KOPT-K1 (cell line): ENCODE measurements around the gene SMIM20.

Experiments used
- H3K27ac ChIP-seq: fragments of 200-600 bp; sonication (generic); 2 replicates; pipeline ENCODE4 v1.5.1; 2016; ENCODE audit warnings: antibody characterized with exemption, mild to moderate bottlenecking, low read depth, low read length; ENCODE audit not compliant: poor library complexity, severe bottlenecking
- H3K36me3 ChIP-seq: fragments of 200-600 bp; sonication (generic); 2 replicates; pipeline ENCODE4 v1.5.1; 2017; ENCODE audit warnings: antibody characterized with exemption, mild to moderate bottlenecking, low read length, moderate library complexity; ENCODE audit not compliant: insufficient read depth
- H3K9me3 ChIP-seq: fragments of 200-600 bp; sonication (generic); 2 replicates; pipeline ENCODE4 v1.5.1; 2017; ENCODE audit warnings: antibody characterized with exemption, low read length, mild to moderate bottlenecking; ENCODE audit not compliant: insufficient read depth, poor library complexity, severe bottlenecking

The SMIM20 gene

DNA sequence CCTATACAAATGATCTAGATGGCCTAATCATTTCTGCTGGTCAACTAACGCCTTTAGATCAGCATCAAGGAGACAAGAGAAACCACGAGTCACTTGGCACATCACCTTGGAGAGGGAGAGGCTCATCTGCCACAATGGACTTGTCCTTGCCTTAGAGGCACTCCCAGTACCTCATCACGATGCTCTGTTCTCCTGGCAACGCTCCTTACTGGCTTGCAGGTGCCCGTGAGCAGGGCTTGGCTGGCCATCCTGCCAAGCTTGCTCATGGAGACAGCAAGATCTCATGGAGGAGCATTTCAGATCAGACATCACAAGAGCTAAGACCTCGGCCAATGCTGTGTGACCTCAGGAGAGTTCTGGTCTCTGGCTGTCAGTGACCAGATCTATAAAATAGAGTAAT is 2.7 kb upstream of the SMIM20 start:
- Histone ChIP-seq H3K36me3 (no peaks in the 10 kb centered on the region), H3K27ac (no peak overlapping the region), H3K9me3 (peaks cover 8% of the 10 kb centered on the region)

DNA sequence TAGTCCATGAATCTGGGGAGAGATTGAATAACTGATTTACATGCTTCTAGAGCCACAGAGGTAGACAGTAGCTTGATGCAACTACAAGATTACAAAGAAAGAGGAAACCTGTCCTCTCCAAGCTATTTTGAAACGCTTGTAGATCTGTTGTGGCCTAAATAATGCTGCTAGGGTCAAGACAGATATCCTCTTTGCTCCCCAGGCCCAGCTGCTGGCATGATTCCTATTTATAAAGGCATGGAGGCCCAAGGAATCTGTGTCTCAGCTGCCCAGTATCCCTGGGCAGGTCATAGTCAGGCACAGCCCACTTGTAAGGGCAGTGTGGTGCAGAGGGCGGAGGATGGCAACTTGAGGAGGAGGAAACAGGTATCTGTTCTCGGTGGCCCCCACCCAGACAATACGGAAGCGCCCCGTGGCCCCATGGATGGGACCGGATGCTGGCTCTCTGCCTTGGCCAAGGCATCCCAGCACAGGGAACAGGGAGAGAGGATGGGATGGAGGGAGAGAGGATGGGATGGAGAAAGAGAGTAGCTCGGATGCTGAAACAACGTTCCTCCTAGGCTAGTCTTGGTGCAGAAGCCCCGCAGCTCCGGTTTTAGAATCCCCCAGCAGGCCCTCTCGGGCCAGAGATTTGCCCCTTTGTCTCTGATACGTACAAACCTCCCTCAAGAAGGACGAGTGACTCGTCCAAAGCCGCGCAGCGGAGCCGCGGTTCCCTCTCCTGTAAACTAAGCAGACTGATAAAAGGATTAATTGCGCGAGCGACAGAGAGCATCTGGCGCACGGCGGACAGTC is 767 bp upstream of the SMIM20 start:
- peaks cover 8% of the 10 kb centered on the region for H3K9me3 ChIP-seq
- no peak overlapping the region for H3K27ac ChIP-seq
- no peaks in the 10 kb centered on the region for H3K36me3 ChIP-seq

DNA sequence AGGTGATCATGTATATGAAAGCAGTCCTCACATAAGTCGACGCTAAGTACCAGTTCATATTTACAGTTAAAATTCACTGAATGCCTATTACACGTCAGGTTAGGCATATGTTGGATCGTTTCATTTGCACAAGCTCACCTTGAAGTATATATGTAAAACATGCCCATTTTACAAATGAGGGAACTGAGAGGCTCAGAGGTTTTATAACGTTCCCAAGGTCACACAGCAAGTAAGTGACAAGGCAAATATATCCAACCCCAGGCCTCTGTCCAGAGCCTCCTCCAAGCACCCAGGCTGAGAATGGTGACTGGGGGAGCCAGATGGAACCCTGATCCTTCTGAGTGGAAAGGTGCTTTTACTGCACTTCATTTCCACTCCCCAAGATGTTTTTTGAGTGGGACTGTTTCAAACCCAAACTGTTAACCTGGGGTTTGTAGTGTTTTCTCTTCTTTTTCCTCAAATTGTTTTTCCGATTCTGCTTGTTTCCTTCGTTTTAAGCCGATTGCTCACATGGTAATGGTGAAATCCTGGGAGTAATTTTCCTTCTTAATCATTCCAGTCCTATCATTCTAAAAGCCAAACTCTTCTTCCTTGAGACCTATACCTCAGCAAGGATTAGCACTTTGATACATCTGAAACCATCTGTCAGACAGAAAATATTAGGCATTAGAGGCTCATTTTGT is 791 bp downstream of the SMIM20 start:
- no peaks in the 10 kb centered on the region for H3K36me3 ChIP-seq
- no peaks in the 10 kb centered on the region for H3K9me3 ChIP-seq
- peak overlapping the region; percentile 62 for H3K27ac ChIP-seq

- Histone ChIP-seq H3K9me3 (no peaks in the 10 kb centered on the region), H3K36me3 (no peaks in the 10 kb centered on the region), H3K27ac (no peak overlapping the region)
Observed at GRCh38 chr4:25915353-25915705, 1.3 kb downstream of the SMIM20 start.

GRCh38 chr4:25916870-25917269 is 2.9 kb downstream of the SMIM20 start:
- Histone ChIP-seq H3K9me3 (no peaks in the 10 kb centered on the region), H3K36me3 (peaks cover 7% of the 10 kb centered on the region; the same call in 1 of the 2 replicates), H3K27ac (no peak overlapping the region)

GRCh38 chr4:25919676-25920075 is 5.7 kb downstream of the SMIM20 start:
- H3K27ac ChIP-seq = no peak overlapping the region

GRCh38 chr4:25921922-25922321 is 7.9 kb downstream of the SMIM20 start:
- Histone ChIP-seq H3K27ac (no peak overlapping the region), H3K36me3 (peaks cover 7% of the 10 kb centered on the region; the same call in 1 of the 2 replicates), H3K9me3 (no peaks in the 10 kb centered on the region)

More at GRCh38 chr4:25919676-25920075, 5.7 kb downstream of the SMIM20 start:
- Histone ChIP-seq H3K36me3 (peaks cover 7% of the 10 kb centered on the region; the same call in 1 of the 2 replicates), H3K9me3 (no peaks in the 10 kb centered on the region)

DNA sequence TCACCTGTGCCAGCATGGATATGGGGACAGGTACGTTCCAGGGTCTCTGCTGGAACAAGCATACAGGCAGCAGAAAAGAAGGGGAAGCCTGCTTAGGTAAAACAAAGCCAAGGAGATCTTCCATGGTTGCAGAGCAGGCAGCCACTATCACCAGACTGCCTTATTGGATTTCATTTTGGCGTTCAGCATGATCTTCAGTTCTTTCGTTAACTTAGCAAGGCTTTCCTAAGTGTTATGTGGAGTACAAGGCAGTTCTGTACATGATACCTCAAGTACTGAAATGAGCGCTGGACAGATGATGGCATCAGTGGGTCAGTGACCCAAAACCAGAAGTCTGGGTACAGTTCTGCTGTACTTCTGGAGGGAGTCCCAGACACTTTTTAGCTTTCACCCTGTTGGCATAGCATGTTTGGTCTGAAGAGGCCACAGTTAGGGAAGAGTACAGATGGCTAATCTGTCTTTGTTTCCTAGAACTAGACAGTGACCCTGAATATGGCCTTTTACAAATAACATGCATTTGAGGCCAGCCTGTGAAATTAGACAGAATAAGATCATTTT is 8.9 kb downstream of the SMIM20 start:
- no peaks in the 10 kb centered on the region for H3K9me3 ChIP-seq
- no peak overlapping the region for H3K27ac ChIP-seq
- peaks cover 7% of the 10 kb centered on the region; the same call in 1 of the 2 replicates for H3K36me3 ChIP-seq

GRCh38 chr4:25923745-25924144 is 9.7 kb downstream of the SMIM20 start:
- H3K36me3 ChIP-seq = peaks cover 7% of the 10 kb centered on the region; the same call in 1 of the 2 replicates
- H3K27ac ChIP-seq = no peak overlapping the region
- H3K9me3 ChIP-seq = no peaks in the 10 kb centered on the region

- Histone ChIP-seq H3K36me3 (peaks cover 6% of the 10 kb centered on the region; the same call in 1 of the 2 replicates), H3K27ac (no peak overlapping the region), H3K9me3 (no peaks in the 10 kb centered on the region)
Observed at GRCh38 chr4:25925486-25926201, 11.6 kb downstream of the SMIM20 start.

- Histone ChIP-seq H3K27ac (no peak overlapping the region), H3K36me3 (no peaks in the 10 kb centered on the region), H3K9me3 (no peaks in the 10 kb centered on the region)
Observed at GRCh38 chr4:25926462-25926861, 12.4 kb downstream of the SMIM20 start.

GRCh38 chr4:25927361-25928195 is 13.6 kb downstream of the SMIM20 start:
- H3K9me3 ChIP-seq = no peaks in the 10 kb centered on the region
- no peak overlapping the region for H3K27ac ChIP-seq
- H3K36me3 ChIP-seq = no peaks in the 10 kb centered on the region

DNA sequence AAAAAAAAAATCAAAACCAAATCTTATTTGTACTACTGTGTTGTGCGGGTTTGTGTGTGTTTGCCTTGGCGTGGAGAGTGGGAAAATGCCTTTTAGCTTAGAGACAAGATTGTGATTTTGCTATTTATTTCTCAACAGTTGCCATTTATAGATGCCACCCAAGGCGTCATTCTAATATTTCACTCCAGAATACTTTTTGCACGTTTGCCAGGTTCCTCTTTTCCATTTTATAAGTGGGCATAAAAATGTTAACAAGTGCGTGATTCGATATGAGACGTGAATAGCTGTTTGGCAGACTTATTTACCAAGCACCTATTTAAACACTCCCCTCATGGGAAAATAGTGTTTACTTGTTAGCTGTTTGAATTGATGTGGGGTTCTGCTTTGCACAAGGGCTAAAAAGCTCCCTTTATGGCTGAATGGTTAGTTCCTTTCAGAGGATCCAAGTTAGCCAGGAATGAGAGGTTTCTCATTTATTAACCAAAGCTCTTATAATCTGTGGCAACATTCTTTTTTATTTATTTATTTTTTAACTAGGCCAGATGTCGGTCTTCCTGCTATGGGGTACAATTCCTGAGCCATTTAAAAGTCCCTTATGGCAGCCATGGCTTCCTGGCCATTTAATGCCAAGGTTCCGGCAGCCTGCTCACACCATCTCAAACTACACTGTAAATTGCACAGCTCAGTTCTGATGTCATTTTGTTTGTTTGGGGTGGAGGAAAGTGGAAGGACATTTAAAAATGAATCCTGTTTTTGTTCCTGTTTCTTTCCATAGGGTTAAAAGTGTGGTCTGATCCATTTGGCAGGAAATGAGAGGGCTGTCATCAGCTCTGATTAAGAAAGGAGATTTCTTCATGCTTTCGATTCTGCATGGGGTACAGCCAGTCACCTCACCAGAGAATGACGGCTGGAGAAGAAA is 14.6 kb downstream of the SMIM20 start:
- Histone ChIP-seq H3K9me3 (no peaks in the 10 kb centered on the region), H3K27ac (no peak overlapping the region), H3K36me3 (no peaks in the 10 kb centered on the region)
